HG03571 (cell line): ENCODE results near the gene AFG3L2.

Experiments used
- ATAC-seq: cut with Tn5 transposase; IDR thresholded peaks from one replicate; pipeline ENCODE4 v1.9.1; 2021; ENCODE audit not compliant: unreplicated experiment

AFG3L2 gene

GRCh38 chr18:12362473-12363174 lies 14.4 kb downstream of the AFG3L2 start:
- ATAC-seq, result no peak

- no peak for ATAC-seq
These were observed 15.2 kb downstream of the AFG3L2 start for GRCh38 chr18:12361770-12362378.

GRCh38 chr18:12359515-12359927 lies 17.5 kb downstream of the AFG3L2 start:
- ATAC-seq, result no peak

- ATAC-seq, result no peak
These were observed 24.8 kb downstream of the AFG3L2 start for GRCh38 chr18:12352188-12352587.

- no peak for ATAC-seq
These were observed 29.1 kb downstream of the AFG3L2 start for GRCh38 chr18:12347895-12348294.

- ATAC-seq, result no peak
These were observed 30.8 kb downstream of the AFG3L2 start for GRCh38 chr18:12346240-12346565.

- ATAC-seq, result no peak
These were observed 31.4 kb downstream of the AFG3L2 start for GRCh38 chr18:12345491-12346239.

- ATAC-seq, result no peak
These were observed 34.4 kb downstream of the AFG3L2 start for GRCh38 chr18:12342661-12343060.

- no peak for ATAC-seq
These were observed 35.9 kb downstream of the AFG3L2 start for GRCh38 chr18:12340945-12341660.

GRCh38 chr18:12338382-12338781 lies 38.6 kb downstream of the AFG3L2 start:
- no peak for ATAC-seq

GRCh38 chr18:12336887-12337286 lies 40.1 kb downstream of the AFG3L2 start:
- ATAC-seq, result no peak

GRCh38 chr18:12336171-12336613 lies 40.8 kb downstream of the AFG3L2 start:
- no peak for ATAC-seq

- ATAC-seq, result no peak
These were observed 41.5 kb downstream of the AFG3L2 start for GRCh38 chr18:12335503-12335902.

- no peak for ATAC-seq
These were observed 42.2 kb downstream of the AFG3L2 start for GRCh38 chr18:12334863-12335262.

- no peak for ATAC-seq
These were observed 42.6 kb downstream of the AFG3L2 start for GRCh38 chr18:12334366-12334808.

GRCh38 chr18:12333506-12334290 lies 43.3 kb downstream of the AFG3L2 start:
- ATAC-seq, result no peak

GRCh38 chr18:12330766-12331165 lies 46.3 kb downstream of the AFG3L2 start:
- ATAC-seq, result no peak

- ATAC-seq, result no peak
These were observed 47.8 kb downstream of the AFG3L2 start for GRCh38 chr18:12329125-12329698.

GRCh38 chr18:12328179-12328823 lies 48.7 kb downstream of the AFG3L2 start:
- ATAC-seq, result no peak
